ENCODE data around the gene BTN3A1. TPM values are rescaled to one million over a fixed set of nuclear protein-coding genes. Genes with fewer than 3 reads are reported as not detected.

BTN3A1 gene
- total and polyA plus RNA-seq, 2 of the 13 experiments (the other 11 are each of a cell fraction or from before 2014, with no cell fraction given): 13.3 to 14.0 TPM

DNA sequence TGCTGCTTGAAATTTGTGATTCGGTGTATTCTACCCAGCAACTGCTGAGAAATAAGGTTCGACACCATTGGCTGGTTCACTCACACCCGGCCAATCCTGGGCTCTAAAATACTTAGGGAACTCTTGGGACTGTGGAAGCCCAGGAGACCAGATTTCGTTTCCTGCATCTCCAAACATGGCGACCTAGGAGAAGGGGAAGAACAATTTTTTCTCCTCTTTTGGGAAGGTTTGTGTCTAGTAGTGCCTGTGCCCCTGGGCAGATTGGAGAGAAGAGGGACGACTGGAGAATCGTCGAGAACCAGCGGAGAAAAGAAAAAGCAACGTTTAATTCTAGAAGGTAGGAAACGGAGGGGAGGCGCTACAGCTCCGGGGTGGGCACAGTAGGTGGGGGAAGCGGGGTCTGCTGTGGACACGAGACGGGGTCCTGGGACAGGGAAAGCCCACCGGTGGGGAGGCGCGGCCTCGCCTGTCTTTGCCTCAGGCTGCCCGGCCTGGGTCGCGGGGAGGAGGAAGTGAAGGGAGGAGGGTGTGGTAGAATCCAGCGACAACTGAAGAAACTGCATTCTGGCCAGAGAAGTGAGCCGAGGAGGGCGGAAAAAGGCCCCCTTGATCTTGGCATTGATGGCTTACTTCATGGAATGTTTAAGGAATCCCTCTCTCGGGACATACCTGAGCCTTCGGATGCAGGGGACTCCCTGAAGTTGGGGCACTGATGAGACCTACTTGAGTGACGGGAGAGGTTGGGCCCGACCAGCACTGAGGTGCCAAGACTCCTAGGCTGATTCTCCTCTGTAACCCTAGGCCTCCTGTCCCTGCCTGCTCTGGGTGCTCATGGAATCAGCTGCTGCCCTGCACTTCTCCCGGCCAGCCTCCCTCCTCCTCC is 56.0 kb downstream of the BTN3A1 start, which contains the start of gene BTN2A1 (continued):
- TF ChIP-seq ZNF652 (CRISPR knock-in tag; IDR thresholded peaks at IDR 0.05; ENCODE audit: borderline replicate concordance, low read depth) (no peak), PITX1 (CRISPR knock-in tag; IDR thresholded peaks at IDR 0.05) (no peak), ZNF879 (CRISPR knock-in tag; IDR thresholded peaks at IDR 0.05) (no peak), REST (IDR thresholded peaks at IDR 0.05; ENCODE audit: borderline replicate concordance in 1 of 2, low read depth in 1 of 2, low read length in 2 of 2) (no peak), MLX (CRISPR knock-in tag; IDR thresholded peaks at IDR 0.05) (no peak), XBP1 (CRISPR knock-in tag; IDR thresholded peaks at IDR 0.05) (no peak), ZMYM3 (CRISPR knock-in tag; IDR thresholded peaks at IDR 0.05) (no peak), GTF3A (CRISPR knock-in tag; conservative IDR thresholded peaks at IDR 0.05) (no peak), ZNF292 (CRISPR knock-in tag; IDR thresholded peaks at IDR 0.05; ENCODE audit: borderline replicate concordance, low read depth) (no peak), ZNF577 (CRISPR knock-in tag; IDR thresholded peaks at IDR 0.05; ENCODE audit: borderline replicate concordance, low read depth) (no peak), MTF1 (CRISPR knock-in tag; IDR thresholded peaks at IDR 0.05) (no peak), PAX8 (CRISPR knock-in tag; IDR thresholded peaks at IDR 0.05; ENCODE audit: borderline replicate concordance) (no peak), ZNF607 (CRISPR knock-in tag; IDR thresholded peaks at IDR 0.05; ENCODE audit: borderline replicate concordance) (no peak), NFE2L2 (IDR thresholded peaks at IDR 0.05; ENCODE audit: low read length) (no peak), PRPF4 (IDR thresholded peaks at IDR 0.05; ENCODE audit: low read depth, low read length, poor library complexity, severe bottlenecking) (no peak), SALL1 (CRISPR knock-in tag; IDR thresholded peaks at IDR 0.05) (peak; percentile 47; the same call in 1 of the 2 replicates), HMGA1 (CRISPR knock-in tag; conservative IDR thresholded peaks at IDR 0.05) (no peak), PCBP2 (optimal IDR thresholded peaks at IDR 0.05; ENCODE audit: low read depth, low read length, poor library complexity, severe bottlenecking) (no peak)
- TF ChIP-seq, protein P1, sequence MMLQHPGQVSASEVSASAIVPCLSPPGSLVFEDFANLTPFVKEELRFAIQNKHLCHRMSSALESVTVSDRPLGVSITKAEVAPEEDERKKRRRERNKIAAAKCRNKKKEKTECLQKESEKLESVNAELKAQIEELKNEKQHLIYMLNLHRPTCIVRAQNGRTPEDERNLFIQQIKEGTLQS (CRISPR knock-in tag; IDR thresholded peaks at IDR 0.05): no peak
- TF ChIP-seq, protein P2, sequence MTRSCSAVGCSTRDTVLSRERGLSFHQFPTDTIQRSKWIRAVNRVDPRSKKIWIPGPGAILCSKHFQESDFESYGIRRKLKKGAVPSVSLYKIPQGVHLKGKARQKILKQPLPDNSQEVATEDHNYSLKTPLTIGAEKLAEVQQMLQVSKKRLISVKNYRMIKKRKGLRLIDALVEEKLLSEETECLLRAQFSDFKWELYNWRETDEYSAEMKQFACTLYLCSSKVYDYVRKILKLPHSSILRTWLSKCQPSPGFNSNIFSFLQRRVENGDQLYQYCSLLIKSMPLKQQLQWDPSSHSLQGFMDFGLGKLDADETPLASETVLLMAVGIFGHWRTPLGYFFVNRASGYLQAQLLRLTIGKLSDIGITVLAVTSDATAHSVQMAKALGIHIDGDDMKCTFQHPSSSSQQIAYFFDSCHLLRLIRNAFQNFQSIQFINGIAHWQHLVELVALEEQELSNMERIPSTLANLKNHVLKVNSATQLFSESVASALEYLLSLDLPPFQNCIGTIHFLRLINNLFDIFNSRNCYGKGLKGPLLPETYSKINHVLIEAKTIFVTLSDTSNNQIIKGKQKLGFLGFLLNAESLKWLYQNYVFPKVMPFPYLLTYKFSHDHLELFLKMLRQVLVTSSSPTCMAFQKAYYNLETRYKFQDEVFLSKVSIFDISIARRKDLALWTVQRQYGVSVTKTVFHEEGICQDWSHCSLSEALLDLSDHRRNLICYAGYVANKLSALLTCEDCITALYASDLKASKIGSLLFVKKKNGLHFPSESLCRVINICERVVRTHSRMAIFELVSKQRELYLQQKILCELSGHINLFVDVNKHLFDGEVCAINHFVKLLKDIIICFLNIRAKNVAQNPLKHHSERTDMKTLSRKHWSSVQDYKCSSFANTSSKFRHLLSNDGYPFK (CRISPR knock-in tag; IDR thresholded peaks at IDR 0.05; ENCODE audit: borderline replicate concordance): no peak; the same call in 1 of the 2 replicates
- TF ChIP-seq, protein P3, sequence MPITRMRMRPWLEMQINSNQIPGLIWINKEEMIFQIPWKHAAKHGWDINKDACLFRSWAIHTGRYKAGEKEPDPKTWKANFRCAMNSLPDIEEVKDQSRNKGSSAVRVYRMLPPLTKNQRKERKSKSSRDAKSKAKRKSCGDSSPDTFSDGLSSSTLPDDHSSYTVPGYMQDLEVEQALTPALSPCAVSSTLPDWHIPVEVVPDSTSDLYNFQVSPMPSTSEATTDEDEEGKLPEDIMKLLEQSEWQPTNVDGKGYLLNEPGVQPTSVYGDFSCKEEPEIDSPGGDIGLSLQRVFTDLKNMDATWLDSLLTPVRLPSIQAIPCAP (CRISPR knock-in tag; IDR thresholded peaks at IDR 0.05; ENCODE audit: low read depth): no peak
